ENCODE measurements around the gene SKA3.

DNA sequence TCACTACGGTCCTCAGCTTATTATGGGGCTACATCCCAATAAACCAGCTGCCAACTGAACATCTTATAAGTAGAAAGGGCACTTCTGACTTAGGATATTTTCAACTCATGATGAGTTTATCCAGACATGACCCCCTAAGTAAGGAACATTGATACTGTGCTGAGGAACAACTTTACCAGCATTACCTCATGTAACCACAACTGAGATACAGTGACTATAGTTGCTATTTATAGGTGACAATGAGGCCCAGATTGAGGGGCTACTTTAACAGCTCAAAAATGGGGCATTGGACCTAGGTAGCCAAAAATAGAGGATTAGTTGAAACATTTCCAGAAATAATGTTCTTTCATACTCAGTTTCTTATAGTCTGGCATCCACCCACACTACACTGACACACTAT, 26.8 kb downstream of the SKA3 start:
- TF ChIP-seq, protein P1, sequence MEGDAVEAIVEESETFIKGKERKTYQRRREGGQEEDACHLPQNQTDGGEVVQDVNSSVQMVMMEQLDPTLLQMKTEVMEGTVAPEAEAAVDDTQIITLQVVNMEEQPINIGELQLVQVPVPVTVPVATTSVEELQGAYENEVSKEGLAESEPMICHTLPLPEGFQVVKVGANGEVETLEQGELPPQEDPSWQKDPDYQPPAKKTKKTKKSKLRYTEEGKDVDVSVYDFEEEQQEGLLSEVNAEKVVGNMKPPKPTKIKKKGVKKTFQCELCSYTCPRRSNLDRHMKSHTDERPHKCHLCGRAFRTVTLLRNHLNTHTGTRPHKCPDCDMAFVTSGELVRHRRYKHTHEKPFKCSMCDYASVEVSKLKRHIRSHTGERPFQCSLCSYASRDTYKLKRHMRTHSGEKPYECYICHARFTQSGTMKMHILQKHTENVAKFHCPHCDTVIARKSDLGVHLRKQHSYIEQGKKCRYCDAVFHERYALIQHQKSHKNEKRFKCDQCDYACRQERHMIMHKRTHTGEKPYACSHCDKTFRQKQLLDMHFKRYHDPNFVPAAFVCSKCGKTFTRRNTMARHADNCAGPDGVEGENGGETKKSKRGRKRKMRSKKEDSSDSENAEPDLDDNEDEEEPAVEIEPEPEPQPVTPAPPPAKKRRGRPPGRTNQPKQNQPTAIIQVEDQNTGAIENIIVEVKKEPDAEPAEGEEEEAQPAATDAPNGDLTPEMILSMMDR (conservative IDR thresholded peaks at IDR 0.05; ENCODE audit: low read length): no peak
- no peak for TF ChIP-seq EZH2phosphoT487 (IDR thresholded peaks at IDR 0.05; ENCODE audit: borderline replicate concordance)
